Measurements from ENCODE around the gene ADCY1.

ADCY1 gene

GRCh38 chr7:45623157-45623556 lies 49.0 kb downstream of the ADCY1 start:
- Histone ChIP-seq H3K27ac (no peak overlapping the region), H3K4me3 (no peak overlapping the region), H3K9me3 (ENCODE audit: low read depth, low read length) (no peaks in the 10 kb centered on the region), H3K36me3 (ENCODE audit: insufficient read depth, low read length) (no peaks in the 10 kb centered on the region), H3K9ac (ENCODE audit: insufficient read length) (no peak overlapping the region)
- DNase-seq (ENCODE audit: low read depth, low spot score), result no peak
- TF ChIP-seq POLR2AphosphoS5 (IDR thresholded peaks at IDR 0.05; ENCODE audit: borderline replicate concordance, low read depth, low read length), result no peak
- no peak for TF ChIP-seq EZH2 (IDR thresholded peaks at IDR 0.05)
- no peak for TF ChIP-seq FOXP2 (optimal IDR thresholded peaks at IDR 0.05; ENCODE audit: control extremely low read depth, extremely low read length, insufficient read depth)

- TF ChIP-seq POLR2AphosphoS5 (IDR thresholded peaks at IDR 0.05; ENCODE audit: borderline replicate concordance, low read depth, low read length) (no peak), FOXP2 (optimal IDR thresholded peaks at IDR 0.05; ENCODE audit: control extremely low read depth, extremely low read length, insufficient read depth) (no peak), EZH2 (IDR thresholded peaks at IDR 0.05) (no peak)
- Histone ChIP-seq H3K9ac (ENCODE audit: insufficient read length) (no peak overlapping the region), H3K27ac (no peak overlapping the region), H3K36me3 (ENCODE audit: insufficient read depth, low read length) (no peaks in the 10 kb centered on the region), H3K9me3 (ENCODE audit: low read depth, low read length) (no peaks in the 10 kb centered on the region), H3K4me3 (no peak overlapping the region)
- no peak for DNase-seq (ENCODE audit: low read depth, low spot score)
These were observed 49.7 kb downstream of the ADCY1 start for GRCh38 chr7:45623740-45624391.

GRCh38 chr7:45624392-45624760 lies 50.2 kb downstream of the ADCY1 start:
- no peak for TF ChIP-seq EZH2 (IDR thresholded peaks at IDR 0.05)
- TF ChIP-seq FOXP2 (optimal IDR thresholded peaks at IDR 0.05; ENCODE audit: control extremely low read depth, extremely low read length, insufficient read depth), result no peak
- no peak for TF ChIP-seq POLR2AphosphoS5 (IDR thresholded peaks at IDR 0.05; ENCODE audit: borderline replicate concordance, low read depth, low read length)
- Histone ChIP-seq H3K27ac (no peak overlapping the region), H3K9ac (ENCODE audit: insufficient read length) (no peak overlapping the region), H3K9me3 (ENCODE audit: low read depth, low read length) (no peaks in the 10 kb centered on the region), H3K36me3 (ENCODE audit: insufficient read depth, low read length) (no peaks in the 10 kb centered on the region), H3K4me3 (no peak overlapping the region)
- no peak for DNase-seq (ENCODE audit: low read depth, low spot score)

- no peaks in the 10 kb centered on the region for H3K9me3 ChIP-seq (ENCODE audit: low read depth, low read length)
- no peak for DNase-seq (ENCODE audit: low read depth, low spot score)
- no peak overlapping the region for H3K27ac ChIP-seq
- no peak overlapping the region for H3K9ac ChIP-seq (ENCODE audit: insufficient read length)
- no peak for TF ChIP-seq FOXP2 (optimal IDR thresholded peaks at IDR 0.05; ENCODE audit: control extremely low read depth, extremely low read length, insufficient read depth)
- no peak for TF ChIP-seq EZH2 (IDR thresholded peaks at IDR 0.05)
- TF ChIP-seq POLR2AphosphoS5 (IDR thresholded peaks at IDR 0.05; ENCODE audit: borderline replicate concordance, low read depth, low read length), result no peak
- H3K36me3 ChIP-seq (ENCODE audit: insufficient read depth, low read length), result no peaks in the 10 kb centered on the region
- H3K4me3 ChIP-seq, result no peak overlapping the region
These were observed 50.9 kb downstream of the ADCY1 start for GRCh38 chr7:45625067-45625466.

- DNase-seq (ENCODE audit: low read depth, low spot score), result no peak
- Histone ChIP-seq H3K36me3 (ENCODE audit: insufficient read depth, low read length) (no peaks in the 10 kb centered on the region), H3K4me3 (no peak overlapping the region), H3K9ac (ENCODE audit: insufficient read length) (no peak overlapping the region), H3K9me3 (ENCODE audit: low read depth, low read length) (no peaks in the 10 kb centered on the region), H3K27ac (no peak overlapping the region)
- TF ChIP-seq POLR2AphosphoS5 (IDR thresholded peaks at IDR 0.05; ENCODE audit: borderline replicate concordance, low read depth, low read length), result no peak
- no peak for TF ChIP-seq EZH2 (IDR thresholded peaks at IDR 0.05)
- TF ChIP-seq FOXP2 (optimal IDR thresholded peaks at IDR 0.05; ENCODE audit: control extremely low read depth, extremely low read length, insufficient read depth), result no peak
These were observed 51.7 kb downstream of the ADCY1 start for GRCh38 chr7:45625714-45626440.

- Histone ChIP-seq H3K4me3 (no peak overlapping the region), H3K36me3 (ENCODE audit: insufficient read depth, low read length) (no peaks in the 10 kb centered on the region), H3K27ac (no peak overlapping the region), H3K9me3 (ENCODE audit: low read depth, low read length) (no peaks in the 10 kb centered on the region), H3K9ac (ENCODE audit: insufficient read length) (no peak overlapping the region)
- no peak for TF ChIP-seq POLR2AphosphoS5 (IDR thresholded peaks at IDR 0.05; ENCODE audit: borderline replicate concordance, low read depth, low read length)
- TF ChIP-seq EZH2 (IDR thresholded peaks at IDR 0.05), result no peak
- no peak for TF ChIP-seq FOXP2 (optimal IDR thresholded peaks at IDR 0.05; ENCODE audit: control extremely low read depth, extremely low read length, insufficient read depth)
- no peak for DNase-seq (ENCODE audit: low read depth, low spot score)
These were observed 52.6 kb downstream of the ADCY1 start for GRCh38 chr7:45626441-45627430.

- no peak overlapping the region for H3K4me3 ChIP-seq
- TF ChIP-seq EZH2 (IDR thresholded peaks at IDR 0.05), result no peak
- no peak for TF ChIP-seq FOXP2 (optimal IDR thresholded peaks at IDR 0.05; ENCODE audit: control extremely low read depth, extremely low read length, insufficient read depth)
- no peak for TF ChIP-seq POLR2AphosphoS5 (IDR thresholded peaks at IDR 0.05; ENCODE audit: borderline replicate concordance, low read depth, low read length)
- no peak overlapping the region for H3K9ac ChIP-seq (ENCODE audit: insufficient read length)
- no peak for DNase-seq (ENCODE audit: low read depth, low spot score)
- no peak overlapping the region for H3K27ac ChIP-seq
- no peaks in the 10 kb centered on the region for H3K9me3 ChIP-seq (ENCODE audit: low read depth, low read length)
- no peaks in the 10 kb centered on the region for H3K36me3 ChIP-seq (ENCODE audit: insufficient read depth, low read length)
These were observed 53.7 kb downstream of the ADCY1 start for GRCh38 chr7:45627691-45628456.
